ENCODE measurements around the gene QSOX2.

The QSOX2 gene

GRCh38 chr9:136179761-136180160, 65.9 kb downstream of the QSOX2 start:
- H3K9me3 Mint-ChIP-seq, result no peaks in the 10 kb centered on the region
- CTCF ChIA-PET, result no interaction called here
- H3K27me3 Mint-ChIP-seq, result peaks cover 7% of the 10 kb centered on the region
- H3K27ac Mint-ChIP-seq, result no peak overlapping the region
- DNase-seq, result no peak
- H3K4me3 Mint-ChIP-seq, result no peak overlapping the region
- no peaks in the 10 kb centered on the region for H3K4me1 Mint-ChIP-seq
- no peaks in the 10 kb centered on the region for H3K36me3 Mint-ChIP-seq

- Mint-ChIP-seq H3K9me3 (no peaks in the 10 kb centered on the region), H3K27me3 (peaks cover 7% of the 10 kb centered on the region), H3K4me1 (no peaks in the 10 kb centered on the region), H3K27ac (no peak overlapping the region), H3K36me3 (no peaks in the 10 kb centered on the region), H3K4me3 (no peak overlapping the region)
- DNase-seq, result no peak
- CTCF ChIA-PET, result no interaction called here
Observed at GRCh38 chr9:136179101-136179616, 66.5 kb downstream of the QSOX2 start.

GRCh38 chr9:136178773-136179075, 66.9 kb downstream of the QSOX2 start:
- H3K4me1 Mint-ChIP-seq, result no peaks in the 10 kb centered on the region
- CTCF ChIA-PET, result no interaction called here
- no peaks in the 10 kb centered on the region for H3K36me3 Mint-ChIP-seq
- H3K27me3 Mint-ChIP-seq, result peaks cover 7% of the 10 kb centered on the region
- DNase-seq, result no peak
- no peaks in the 10 kb centered on the region for H3K9me3 Mint-ChIP-seq
- H3K4me3 Mint-ChIP-seq, result no peak overlapping the region
- no peak overlapping the region for H3K27ac Mint-ChIP-seq

- no peak for DNase-seq
- Mint-ChIP-seq H3K9me3 (no peaks in the 10 kb centered on the region), H3K4me1 (no peaks in the 10 kb centered on the region), H3K27me3 (peaks cover 4% of the 10 kb centered on the region), H3K36me3 (no peaks in the 10 kb centered on the region), H3K4me3 (no peak overlapping the region), H3K27ac (no peak overlapping the region)
- CTCF ChIA-PET, result no interaction called here
Observed at GRCh38 chr9:136178061-136178772, 67.4 kb downstream of the QSOX2 start.

GRCh38 chr9:136177224-136177623, 68.4 kb downstream of the QSOX2 start:
- Mint-ChIP-seq H3K4me3 (no peak overlapping the region), H3K27me3 (peaks cover 4% of the 10 kb centered on the region), H3K4me1 (no peaks in the 10 kb centered on the region), H3K36me3 (no peaks in the 10 kb centered on the region), H3K27ac (no peak overlapping the region), H3K9me3 (no peaks in the 10 kb centered on the region)
- CTCF ChIA-PET, result no interaction called here
- no peak for DNase-seq

GRCh38 chr9:136175616-136176197, 69.9 kb downstream of the QSOX2 start:
- Mint-ChIP-seq H3K9me3 (no peaks in the 10 kb centered on the region), H3K27ac (no peak overlapping the region), H3K36me3 (no peaks in the 10 kb centered on the region), H3K4me1 (no peaks in the 10 kb centered on the region), H3K4me3 (no peak overlapping the region), H3K27me3 (peaks cover 10% of the 10 kb centered on the region)
- CTCF ChIA-PET, result interaction anchor here (0.6 to 0.9 kb wide), 2 partner anchors 39 to 64 kb away, joined by 3 read pairs; no protein-coding TSS in a partner anchor
- DNase-seq, result no peak

- no peak overlapping the region for H3K4me3 Mint-ChIP-seq
- H3K27ac Mint-ChIP-seq, result no peak overlapping the region
- DNase-seq, result no peak
Observed at GRCh38 chr9:136174779-136175615, 70.6 kb downstream of the QSOX2 start.

GRCh38 chr9:136173648-136174290, 71.8 kb downstream of the QSOX2 start:
- H3K36me3 Mint-ChIP-seq, result no peaks in the 10 kb centered on the region
- H3K4me1 Mint-ChIP-seq, result no peaks in the 10 kb centered on the region
- CTCF ChIA-PET, result no interaction called here
- no peaks in the 10 kb centered on the region for H3K9me3 Mint-ChIP-seq
- no peak for DNase-seq
- H3K27ac Mint-ChIP-seq, result no peak overlapping the region
- peaks cover 20% of the 10 kb centered on the region for H3K27me3 Mint-ChIP-seq
- no peak overlapping the region for H3K4me3 Mint-ChIP-seq

More at GRCh38 chr9:136174779-136175615, 70.6 kb downstream of the QSOX2 start:
- Mint-ChIP-seq H3K27me3 (peaks cover 12% of the 10 kb centered on the region), H3K4me1 (no peaks in the 10 kb centered on the region), H3K9me3 (no peaks in the 10 kb centered on the region), H3K36me3 (no peaks in the 10 kb centered on the region)
- CTCF ChIA-PET, result interaction anchor here (0.6 to 0.9 kb wide), 2 partner anchors 40 to 65 kb away, joined by 3 read pairs; no protein-coding TSS in a partner anchor

- Mint-ChIP-seq H3K27ac (no peak overlapping the region), H3K9me3 (no peaks in the 10 kb centered on the region), H3K36me3 (no peaks in the 10 kb centered on the region), H3K27me3 (peaks cover 21% of the 10 kb centered on the region), H3K4me3 (no peak overlapping the region), H3K4me1 (no peaks in the 10 kb centered on the region)
- CTCF ChIA-PET, result no interaction called here
- DNase-seq, result no peak
Observed at GRCh38 chr9:136172412-136173079, 73.1 kb downstream of the QSOX2 start.

GRCh38 chr9:136171801-136172411, 73.7 kb downstream of the QSOX2 start:
- Mint-ChIP-seq H3K4me3 (no peak overlapping the region), H3K4me1 (no peaks in the 10 kb centered on the region), H3K27me3 (peaks cover 21% of the 10 kb centered on the region), H3K9me3 (no peaks in the 10 kb centered on the region), H3K36me3 (no peaks in the 10 kb centered on the region), H3K27ac (no peak overlapping the region)
- CTCF ChIA-PET, result interaction anchor here (1.2 kb wide), 1 partner anchor 82 kb away, joined by 4 read pairs; no protein-coding TSS in a partner anchor
- no peak for DNase-seq

GRCh38 chr9:136171009-136171800, 74.4 kb downstream of the QSOX2 start:
- peaks cover 21% of the 10 kb centered on the region for H3K27me3 Mint-ChIP-seq
- no peak overlapping the region for H3K27ac Mint-ChIP-seq
- no peak for DNase-seq
- no peak overlapping the region for H3K4me3 Mint-ChIP-seq
- CTCF ChIA-PET, result interaction anchor here (0.9 to 1.4 kb wide), 6 partner anchors 11 to 115 kb away, joined by 3 to 7 read pairs (median 4); no protein-coding TSS in a partner anchor
- no peaks in the 10 kb centered on the region for H3K4me1 Mint-ChIP-seq
- H3K9me3 Mint-ChIP-seq, result no peaks in the 10 kb centered on the region
- no peaks in the 10 kb centered on the region for H3K36me3 Mint-ChIP-seq

- H3K9me3 Mint-ChIP-seq, result no peaks in the 10 kb centered on the region
- H3K27ac Mint-ChIP-seq, result no peak overlapping the region
Observed at GRCh38 chr9:136170006-136170901, 75.4 kb downstream of the QSOX2 start.

More at GRCh38 chr9:136170006-136170901, 75.4 kb downstream of the QSOX2 start:
- DNase-seq, result peak; percentile 71
- Mint-ChIP-seq H3K27me3 (peaks cover 21% of the 10 kb centered on the region), H3K4me3 (no peak overlapping the region), H3K36me3 (no peaks in the 10 kb centered on the region), H3K4me1 (no peaks in the 10 kb centered on the region)
- CTCF ChIA-PET, result interaction anchor here (0.9 to 1.4 kb wide), 6 partner anchors 12 to 116 kb away, joined by 3 to 7 read pairs (median 4); no protein-coding TSS in a partner anchor
